HG03060 (cell line): ENCODE data around the gene CELF5.

Source experiments
- ATAC-seq: cut with Tn5 transposase; IDR thresholded peaks from one replicate; pipeline ENCODE4 v1.9.1; 2021; ENCODE audit warnings: low read depth, moderate number of reproducible peaks; ENCODE audit not compliant: unreplicated experiment

Gene CELF5

GRCh38 chr19:3269916-3270671, 45.6 kb downstream of the CELF5 start:
- no peak for ATAC-seq

GRCh38 chr19:3270902-3271301, 46.4 kb downstream of the CELF5 start:
- no peak for ATAC-seq

- no peak for ATAC-seq
These were observed 48.0 kb downstream of the CELF5 start for GRCh38 chr19:3272401-3272931.

GRCh38 chr19:3272952-3273351, 48.5 kb downstream of the CELF5 start:
- ATAC-seq: no peak

GRCh38 chr19:3274245-3274941, 49.9 kb downstream of the CELF5 start:
- ATAC-seq: no peak

- no peak for ATAC-seq
These were observed 50.6 kb downstream of the CELF5 start for GRCh38 chr19:3274942-3275582.

- no peak for ATAC-seq
These were observed 51.3 kb downstream of the CELF5 start for GRCh38 chr19:3275583-3276340.

GRCh38 chr19:3276341-3276799, 51.9 kb downstream of the CELF5 start:
- ATAC-seq: no peak

- ATAC-seq: no peak
These were observed 53.2 kb downstream of the CELF5 start for GRCh38 chr19:3277649-3278048.

GRCh38 chr19:3278294-3278693, 53.8 kb downstream of the CELF5 start:
- ATAC-seq: no peak

- ATAC-seq: no peak
These were observed 54.3 kb downstream of the CELF5 start for GRCh38 chr19:3278749-3279148.

- ATAC-seq: no peak
These were observed 54.8 kb downstream of the CELF5 start for GRCh38 chr19:3279306-3279705.

GRCh38 chr19:3281026-3281425, 56.6 kb downstream of the CELF5 start:
- ATAC-seq: no peak

- no peak for ATAC-seq
These were observed 57.7 kb downstream of the CELF5 start for GRCh38 chr19:3282155-3282554.

- ATAC-seq: no peak
These were observed 58.1 kb downstream of the CELF5 start for GRCh38 chr19:3282564-3282963.

GRCh38 chr19:3283246-3283751, 58.8 kb downstream of the CELF5 start:
- no peak for ATAC-seq

- no peak for ATAC-seq
These were observed 59.6 kb downstream of the CELF5 start for GRCh38 chr19:3283886-3284657.

- ATAC-seq: no peak
These were observed 60.5 kb downstream of the CELF5 start for GRCh38 chr19:3284759-3285646.
